CD4-positive, alpha-beta T cell treated with Interleukin-4 for 4 hours (primary cell): ENCODE results near the gene TIGD6.

Source experiments
- DNase-seq: peaks from one replicate; pipeline ENCODE4 v3.0.0-alpha.2; 2020

TIGD6 gene

GRCh38 chr5:150015415-150015814 is 15.0 kb upstream of the TIGD6 start:
- DNase-seq, result no peak

- no peak for DNase-seq
Measured at GRCh38 chr5:150014456-150014855, 14.0 kb upstream of the TIGD6 start.

- no peak for DNase-seq
Measured at GRCh38 chr5:150013931-150014330, 13.5 kb upstream of the TIGD6 start.

- DNase-seq, result no peak
Measured at GRCh38 chr5:150009671-150010387, 9.4 kb upstream of the TIGD6 start.

GRCh38 chr5:150007050-150007449 is 6.6 kb upstream of the TIGD6 start:
- DNase-seq, result no peak

- DNase-seq, result no peak
Measured at GRCh38 chr5:150006318-150006717, 5.9 kb upstream of the TIGD6 start.

GRCh38 chr5:150001660-150002486 is 1.4 kb upstream of the TIGD6 start:
- DNase-seq, result peak; percentile 77

GRCh38 chr5:150000990-150001659 is 671 bp upstream of the TIGD6 start:
- peak; percentile 27 for DNase-seq

- DNase-seq, result no peak
Measured at GRCh38 chr5:149999866-150000255, 593 bp downstream of the TIGD6 start.

GRCh38 chr5:149999359-149999758 is 1.1 kb downstream of the TIGD6 start:
- no peak for DNase-seq

GRCh38 chr5:149998281-149998680 is 2.2 kb downstream of the TIGD6 start:
- DNase-seq, result no peak

GRCh38 chr5:149996205-149996890 is 4.1 kb downstream of the TIGD6 start:
- no peak for DNase-seq

GRCh38 chr5:149995385-149996204 is 4.9 kb downstream of the TIGD6 start:
- no peak for DNase-seq

- no peak for DNase-seq
Measured at GRCh38 chr5:149993471-149993870, 7.0 kb downstream of the TIGD6 start.

- peak; percentile 73 for DNase-seq
Measured at GRCh38 chr5:149990518-149991376, 9.7 kb downstream of the TIGD6 start.

- DNase-seq, result no peak
Measured at GRCh38 chr5:149988126-149988525, 12.3 kb downstream of the TIGD6 start.

- DNase-seq, result no peak
Measured at GRCh38 chr5:149982505-149982904, 17.9 kb downstream of the TIGD6 start.

- DNase-seq, result no peak
Measured at GRCh38 chr5:149981206-149981605, 19.2 kb downstream of the TIGD6 start.

GRCh38 chr5:149979896-149980295 is 20.6 kb downstream of the TIGD6 start:
- no peak for DNase-seq

- DNase-seq, result no peak
Measured at GRCh38 chr5:149975409-149975808, 25.0 kb downstream of the TIGD6 start.
